Pancreas (tissue), 10 donors: ENCODE data around the gene TMEM269. TPM values are rescaled to one million over a fixed set of nuclear protein-coding genes. Genes with fewer than 3 reads are reported as not detected.

Source experiments
- ATAC-seq, 4 donors: fragments of 200-7000 bp; cut with Tn5 transposase; one replicate each; pipeline versions ENCODE4 v1.8.0 to v1.9.1; 2020; ENCODE audit warnings: mild to moderate bottlenecking in 4 of 4, moderate library complexity in 4 of 4
- DNase-seq, 6 donors: peaks; one replicate each; pipeline ENCODE4 v3.0.0-alpha.2; 2020
- FAIRE-seq: peaks from 2 replicates; lab custom pipeline; 2012; peaks lifted over from hg19 to GRCh38; lab: Jason Lieb, UNC
- H3K27ac ChIP-seq, 4 donors: fragments of 200-600 bp; sonication (generic); 1 replicate in 3 of 4; 2 replicates in 1 of 4; pipeline versions ENCODE4 v1.5.0 to v1.8.0; 2020
- H3K27me3 ChIP-seq, 4 donors: fragments of 200-600 bp; one replicate each; pipeline ENCODE4 v1.8.0; 2021
- H3K36me3 ChIP-seq, 3 donors: fragments of 200-600 bp; sonication (generic) in 1 of 3; one replicate each; pipeline versions ENCODE4 v1.5.0 to v1.8.0; 2020 to 2021
- H3K4me1 ChIP-seq, 3 donors: fragments of 200-600 bp; one replicate each; pipeline ENCODE4 v1.8.0; 2021
- H3K4me3 ChIP-seq, 4 donors: fragments of 200-600 bp; sonication (generic) in 2 of 4; one replicate each; pipeline versions ENCODE4 v1.5.0 to v1.8.0; 2020 to 2021
- H3K9me3 ChIP-seq, 4 donors: fragments of 200-600 bp; one replicate each; pipeline ENCODE4 v1.8.0; 2021
- WGBS, 2 donors: extraction: QIAGEN DNeasy Blood & Tissue Kit; methylation state at CpG; one replicate each; pipeline ENCODE4 v1.1.7; 2013; 5-methylcytosine and 5-hydroxymethylcytosine counted together
- intact Hi-C, 3 donors: fragments of 100-400 bp; cut with DNase I; formaldehyde crosslinking; loops; one replicate each; pipeline versions ENCODE4 v1.11.1 to v1.14.2; 2022
- polyA plus RNA-seq, 2 donors: library from polyadenylated mRNA; stranded (reverse); fragments of 200-250 nt; gene quantifications; one replicate each; pipeline ENCODE4 v1.2.3, GENCODE V29; 2013
- total RNA-seq, 6 donors: library from RNA; stranded (reverse); fragmentation: NEBNext Ultra II Directional in 4 of 6; extraction: Animal tissue kit (Norgen Biotek cat#: 25700) in 4 of 6; gene quantifications; one replicate each; pipeline versions ENCODE4 v1.2.1 to v1.2.4, GENCODE V29; 2021 to 2023
- TF ChIP-seq, protein P1 (sequence below), 4 donors: fragments of 200-600 bp; sonication (generic) in 3 of 4; IDR thresholded peaks; one replicate each; pipeline versions ENCODE4 v1.5.0 to v1.8.0; 2021; ENCODE audit warnings: antibody characterized with exemption in 4 of 4
- donor health status: healthy with polysubstance abuse.
- donor health status: DM: no; HTN: no; CAD: no; lungs with moderate emphysema.
- donor health status: DM: no; HTN: no; CAD: no.
- donor health status: control.
- donor health status: control.
- donor health status: Bipolar disorder and iron deficiency.
- donor health status: DM: yes; HTN: yes; CAD: no.
- donor health status: DM: no; HTN: no; CAD: no.
- donor health status: DM: no; HTN: no; CAD: no.
- donor health status: DM: yes; HTN: yes; CAD: no.

Gene TMEM269
- total and polyA plus RNA-seq, 8 donors, result 0.04 to 0.35 (median 0.21) TPM; not detected in 4

DNA sequence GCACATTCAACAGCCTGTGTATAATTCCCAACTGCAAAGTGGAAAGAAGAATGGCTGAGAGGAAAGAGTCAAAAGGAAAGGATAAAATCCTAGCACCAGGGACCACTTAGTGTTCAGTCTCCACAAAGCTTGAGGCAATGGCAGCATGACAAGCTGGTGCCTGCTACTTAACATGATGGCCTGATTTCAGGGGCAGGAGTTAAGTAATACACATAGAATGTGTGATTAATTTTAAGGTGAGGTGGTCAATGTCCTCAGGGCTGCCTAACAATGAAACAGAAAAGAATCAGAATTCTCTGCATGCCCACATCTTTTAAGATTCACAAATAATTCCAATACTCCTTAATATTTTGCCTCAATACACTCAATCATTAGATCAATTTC lies 26.9 kb upstream of the TMEM269 start:
- TF ChIP-seq, protein P1, sequence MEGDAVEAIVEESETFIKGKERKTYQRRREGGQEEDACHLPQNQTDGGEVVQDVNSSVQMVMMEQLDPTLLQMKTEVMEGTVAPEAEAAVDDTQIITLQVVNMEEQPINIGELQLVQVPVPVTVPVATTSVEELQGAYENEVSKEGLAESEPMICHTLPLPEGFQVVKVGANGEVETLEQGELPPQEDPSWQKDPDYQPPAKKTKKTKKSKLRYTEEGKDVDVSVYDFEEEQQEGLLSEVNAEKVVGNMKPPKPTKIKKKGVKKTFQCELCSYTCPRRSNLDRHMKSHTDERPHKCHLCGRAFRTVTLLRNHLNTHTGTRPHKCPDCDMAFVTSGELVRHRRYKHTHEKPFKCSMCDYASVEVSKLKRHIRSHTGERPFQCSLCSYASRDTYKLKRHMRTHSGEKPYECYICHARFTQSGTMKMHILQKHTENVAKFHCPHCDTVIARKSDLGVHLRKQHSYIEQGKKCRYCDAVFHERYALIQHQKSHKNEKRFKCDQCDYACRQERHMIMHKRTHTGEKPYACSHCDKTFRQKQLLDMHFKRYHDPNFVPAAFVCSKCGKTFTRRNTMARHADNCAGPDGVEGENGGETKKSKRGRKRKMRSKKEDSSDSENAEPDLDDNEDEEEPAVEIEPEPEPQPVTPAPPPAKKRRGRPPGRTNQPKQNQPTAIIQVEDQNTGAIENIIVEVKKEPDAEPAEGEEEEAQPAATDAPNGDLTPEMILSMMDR (IDR thresholded peaks at IDR 0.05), result no peak
- Histone ChIP-seq H3K9me3 (no peaks in the 10 kb centered on the region), H3K27me3 (no peaks in the 10 kb centered on the region), H3K4me1 (no peaks in the 10 kb centered on the region), H3K36me3 (peaks cover 0 to 27% (median 3%) of the 10 kb centered on the region in 3 donors), H3K27ac (no peak overlapping the region), H3K4me3 (no peak overlapping the region)
- no peak for DNase-seq
- ATAC-seq, result no peak
- no peak for FAIRE-seq
- intact Hi-C loops, result no loop called here

DNA sequence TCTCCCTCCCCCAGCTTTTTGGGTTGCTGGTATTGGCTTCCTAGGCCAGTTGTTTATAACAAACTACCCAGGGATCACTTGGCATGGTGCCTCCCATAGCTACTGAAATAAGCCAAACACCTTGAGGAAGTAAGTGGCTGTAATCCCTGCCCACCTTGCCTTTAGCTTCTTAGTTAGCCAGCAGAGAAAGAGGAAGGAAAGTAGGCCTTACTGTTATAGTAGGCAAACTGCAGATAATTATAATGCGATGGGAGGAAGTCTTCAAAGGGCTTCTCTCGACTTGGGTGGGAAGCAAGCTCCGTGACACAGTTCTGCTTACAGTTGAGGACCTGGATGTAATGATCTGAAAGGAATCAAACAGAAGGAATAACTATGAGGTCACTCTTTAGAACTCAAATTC lies 26.1 kb upstream of the TMEM269 start:
- Histone ChIP-seq H3K4me1 (no peaks in the 10 kb centered on the region), H3K27ac (no peak overlapping the region), H3K27me3 (no peaks in the 10 kb centered on the region), H3K36me3 (peaks cover 0 to 26% (median 3%) of the 10 kb centered on the region in 3 donors), H3K4me3 (no peak overlapping the region), H3K9me3 (no peaks in the 10 kb centered on the region)
- TF ChIP-seq, protein P1 (IDR thresholded peaks at IDR 0.05), result no peak
- FAIRE-seq, result no peak
- no peak for ATAC-seq
- WGBS, 2 donors, result 81 to 83% methylated on average over 3 of the region's 3 CpGs
- DNase-seq, result no peak
- intact Hi-C loops, result no loop called here

DNA sequence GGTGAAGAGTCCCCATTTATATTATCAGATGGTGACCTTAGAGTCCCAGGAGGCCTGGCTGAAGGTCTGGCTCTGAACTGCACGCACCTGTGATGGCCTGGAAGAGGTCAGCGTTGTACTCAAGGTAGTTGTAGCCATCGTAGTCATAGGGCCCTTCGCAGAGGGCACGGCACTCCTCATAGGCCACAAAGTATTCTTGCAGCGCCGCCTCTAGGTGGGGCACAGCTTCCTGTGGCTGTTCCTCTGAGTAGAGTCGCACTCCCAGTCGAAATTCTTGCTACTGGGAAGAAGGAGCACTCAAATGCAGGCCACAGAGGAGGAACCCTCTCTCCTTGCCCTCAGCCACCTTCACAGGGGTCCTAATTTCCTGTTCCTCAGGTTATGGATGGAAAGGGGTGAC lies 25.7 kb upstream of the TMEM269 start:
- DNase-seq (no peak), ATAC-seq (no peak), FAIRE-seq (no peak)
- 81% methylated on average over 9 of the region's 9 CpGs for WGBS, 2 donors
- intact Hi-C loops, result no loop called here
- peaks cover 0 to 22% (median 0%) of the 10 kb centered on the region in 3 donors for H3K36me3 ChIP-seq
- no peak overlapping the region for H3K27ac ChIP-seq
- no peaks in the 10 kb centered on the region for H3K4me1 ChIP-seq
- H3K4me3 ChIP-seq, result no peak overlapping the region
- TF ChIP-seq, protein P1 (IDR thresholded peaks at IDR 0.05), result no peak
- H3K27me3 ChIP-seq, result no peaks in the 10 kb centered on the region
- H3K9me3 ChIP-seq, result no peaks in the 10 kb centered on the region

DNA sequence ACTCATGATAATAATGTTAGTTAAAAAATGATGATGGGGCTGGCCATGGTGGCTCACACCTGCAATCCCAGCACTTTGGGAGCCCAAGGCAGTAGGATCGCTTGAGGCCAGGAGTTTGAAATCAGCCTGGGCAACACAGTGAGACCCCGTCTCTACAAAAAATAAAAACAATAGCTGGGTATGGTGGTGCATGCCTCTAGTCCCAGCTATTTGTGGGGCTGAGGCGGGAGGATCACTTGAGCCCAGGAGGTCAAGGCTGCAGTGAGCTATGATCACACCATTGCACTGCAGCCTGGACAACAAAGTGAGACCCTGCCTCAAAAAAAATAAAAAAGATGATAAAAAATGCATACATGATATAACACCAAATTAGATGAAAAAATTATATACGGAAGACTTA lies 23.2 kb upstream of the TMEM269 start:
- peaks cover 0 to 10% (median 0%) of the 10 kb centered on the region in 3 donors for H3K36me3 ChIP-seq
- FAIRE-seq (no peak), ATAC-seq (no peak), DNase-seq (no peak)
- WGBS, 2 donors, result 91 to 94% methylated on average over 4 of the region's 4 CpGs
- no peak overlapping the region for H3K4me3 ChIP-seq
- TF ChIP-seq, protein P1 (IDR thresholded peaks at IDR 0.05), result no peak
- H3K27me3 ChIP-seq, result no peaks in the 10 kb centered on the region
- H3K27ac ChIP-seq, result no peak overlapping the region
- intact Hi-C loops, result no loop called here
- peaks cover 0 to 8% (median 5%) of the 10 kb centered on the region in 3 donors for H3K4me1 ChIP-seq
- H3K9me3 ChIP-seq, result no peaks in the 10 kb centered on the region

DNA sequence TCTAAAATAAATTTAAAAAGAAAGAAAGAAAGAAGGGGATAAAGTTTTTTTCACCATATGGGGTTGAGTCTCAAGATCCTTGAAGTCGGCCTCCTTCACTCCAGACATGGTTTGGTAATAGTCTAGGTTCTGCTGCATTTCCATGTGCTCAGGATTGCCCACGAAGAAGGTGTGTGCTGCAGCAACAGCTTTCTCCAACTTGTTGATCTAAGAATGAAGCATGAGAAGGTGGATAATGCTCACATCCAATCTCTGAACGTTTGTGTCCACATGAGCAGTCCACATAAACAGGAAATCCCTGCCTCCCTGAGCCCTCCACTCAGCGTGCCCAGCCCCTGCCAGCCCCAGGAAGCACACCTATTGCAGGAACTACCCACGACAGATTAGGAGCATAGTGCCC lies 22.5 kb upstream of the TMEM269 start:
- H3K9me3 ChIP-seq, result no peaks in the 10 kb centered on the region
- FAIRE-seq, result no peak
- ATAC-seq, result no peak
- peaks cover 0 to 10% (median 0%) of the 10 kb centered on the region in 3 donors for H3K36me3 ChIP-seq
- TF ChIP-seq, protein P1 (IDR thresholded peaks at IDR 0.05), result no peak
- no peak for DNase-seq
- H3K27ac ChIP-seq, result no peak overlapping the region
- H3K4me1 ChIP-seq, result peaks cover 0 to 8% (median 5%) of the 10 kb centered on the region in 3 donors
- intact Hi-C loops, result no loop called here
- WGBS, 2 donors, result 69 to 76% methylated on average over 5 of the region's 5 CpGs
- no peaks in the 10 kb centered on the region for H3K27me3 ChIP-seq
- H3K4me3 ChIP-seq, result no peak overlapping the region
